B cell (primary cell): ENCODE data around the gene CXCL13. TPM values are rescaled to one million over a fixed set of nuclear protein-coding genes. Genes with fewer than 3 reads are reported as not detected.

Experiments
- ATAC-seq: fragments of 200-7000 bp; cut with Tn5 transposase; one replicate; pipeline ENCODE4 v1.10.0; 2021; ENCODE audit warnings: low read depth, mild to moderate bottlenecking, moderate number of reproducible peaks, moderate library complexity
- CTCF ChIA-PET: fragments of 350-600 bp; sonication (Branson Sonifier 250); formaldehyde crosslinking; loops from one replicate; lab custom pipeline; 2021; ENCODE audit warnings: antibody characterized with exemption, inconsistent platforms; lab: Charles Lee
- POLR2A ChIA-PET: fragments of 350-600 bp; sonication (Branson Sonifier 250); formaldehyde crosslinking; loops from one replicate; lab custom pipeline; 2021; ENCODE audit warnings: antibody characterized with exemption; lab: Charles Lee
- DNase-seq: peaks from one replicate; pipeline ENCODE4 v3.0.0; 2013
- H2AFZ ChIP-seq: 2 replicates; pipeline ENCODE4 v1.6.1; 2012; ENCODE audit warnings: mild to moderate bottlenecking, low read depth, low read length; ENCODE audit not compliant: insufficient read depth, poor library complexity, severe bottlenecking
- H3K27ac ChIP-seq, 2 donors: 1 replicate in 1 of 2; 2 replicates in 1 of 2; pipeline ENCODE4 v1.5.1; 2012 to 2013; ENCODE audit warnings: low read length in 2 of 2, mild to moderate bottlenecking in 2 of 2, moderate library complexity in 1 of 2
- H3K27me3 ChIP-seq, 4 experiments: fragments of 200-600 bp in 1 of 4; sonication (generic) in 1 of 4; replicated peaks in 1 of 4; 1 replicate in 2 of 4; 2 replicates in 2 of 4; pipeline versions ENCODE4 v1.6.1 to v1.7.0; 2013 to 2016; ENCODE audit warnings: low read length in 3 of 4, mild to moderate bottlenecking in 2 of 4, mixed read lengths in 1 of 4, moderate library complexity in 1 of 4; ENCODE audit not compliant: insufficient read depth in 4 of 4, control insufficient read depth in 3 of 4; ENCODE audit errors: control extremely low read depth in 1 of 4
- H3K36me3 ChIP-seq, 2 experiments: replicated peaks in 1 of 2; 1 replicate in 1 of 2; 2 replicates in 1 of 2; pipeline versions ENCODE4 v1.6.1 to v1.7.1; 2013; ENCODE audit warnings: low read length in 1 of 2; ENCODE audit not compliant: insufficient read depth in 2 of 2, control insufficient read depth in 1 of 2; ENCODE audit errors: control extremely low read depth in 1 of 2, extremely low read depth in 1 of 2
- H3K4me1 ChIP-seq, 2 donors: fragments of 200-600 bp in 1 of 2; sonication (generic) in 1 of 2; 1 replicate in 1 of 2; 2 replicates in 1 of 2; pipeline versions ENCODE4 v1.5.1 to v1.6.1; 2013 to 2017; ENCODE audit warnings: low read length in 2 of 2; ENCODE audit not compliant: control insufficient read depth in 2 of 2, insufficient read depth in 2 of 2
- H3K4me2 ChIP-seq: replicated peaks from 2 replicates; pipeline ENCODE3; 2012; ENCODE audit warnings: mild to moderate bottlenecking, low read depth, low read length; ENCODE audit not compliant: poor library complexity, severe bottlenecking
- H3K4me3 ChIP-seq, 5 experiments: fragments of 200-600 bp in 1 of 5; sonication (generic) in 1 of 5; 1 replicate in 3 of 5; 2 replicates in 2 of 5; pipeline versions ENCODE4 v1.5.1 to v1.7.0; 2011 to 2016; ENCODE audit warnings: low read length in 4 of 5, mild to moderate bottlenecking in 4 of 5, low read depth in 2 of 5, control low read depth in 1 of 5, moderate library complexity in 1 of 5; ENCODE audit not compliant: insufficient read depth in 1 of 5; ENCODE audit errors: control extremely low read depth in 1 of 5, extremely low read depth in 1 of 5
- H3K79me2 ChIP-seq: fragments of 200-600 bp; sonication (generic); one replicate; pipeline ENCODE4 v1.6.0; 2016; ENCODE audit warnings: low read length; ENCODE audit not compliant: control insufficient read depth, insufficient read depth
- H3K9ac ChIP-seq: fragments of 200-600 bp; sonication (generic); 2 replicates; pipeline ENCODE4 v1.6.1; 2017; ENCODE audit warnings: mild to moderate bottlenecking, low read length, moderate library complexity
- H3K9me3 ChIP-seq, 3 donors: one replicate each; pipeline versions ENCODE4 v1.6.1 to v1.7.1; 2013; ENCODE audit warnings: low read length in 2 of 3; ENCODE audit not compliant: control insufficient read depth in 2 of 3, insufficient read depth in 1 of 3; ENCODE audit errors: control extremely low read depth in 1 of 3
- H4K20me1 ChIP-seq: 2 replicates; pipeline ENCODE4 v1.6.0; 2012; ENCODE audit warnings: mild to moderate bottlenecking, low read length; ENCODE audit not compliant: insufficient read depth, control insufficient read depth, poor library complexity, severe bottlenecking
- H3K27ac Mint-ChIP-seq: one replicate; pipeline ENCODE4 v1.8.0; 2021; ENCODE audit warnings: mixed read lengths
- H3K27me3 Mint-ChIP-seq: one replicate; pipeline ENCODE4 v1.8.0; 2021; ENCODE audit warnings: mixed read lengths
- H3K4me1 Mint-ChIP-seq: one replicate; pipeline ENCODE4 v1.8.0; 2021; ENCODE audit warnings: mixed read lengths
- H3K4me3 Mint-ChIP-seq: one replicate; pipeline ENCODE4 v1.8.0; 2021; ENCODE audit warnings: mixed read lengths
- H3K9me3 Mint-ChIP-seq: one replicate; pipeline ENCODE4 v1.8.0; 2022; ENCODE audit warnings: mixed read lengths; ENCODE audit not compliant: insufficient read depth
- CTCF ChIP-seq: fragments of 200-600 bp; IDR thresholded peaks from one replicate; pipeline ENCODE4 v1.8.0; 2022; ENCODE audit warnings: antibody characterized with exemption, mild to moderate bottlenecking
- EZH2 ChIP-seq: IDR thresholded peaks from 2 replicates; pipeline ENCODE4 v1.6.1; 2012; ENCODE audit warnings: borderline replicate concordance, low read depth, mild to moderate bottlenecking, moderate library complexity, low read length; ENCODE audit not compliant: insufficient read depth, poor library complexity, severe bottlenecking
- WGBS: methylation state at CpG from one replicate; pipeline ENCODE4 v1.1.5; 2013; ENCODE audit warnings: missing lambda C conversion rate; ENCODE audit not compliant: insufficient coverage; 5-methylcytosine and 5-hydroxymethylcytosine counted together
- intact Hi-C: fragments of 100-400 bp; cut with micrococcal nuclease; formaldehyde crosslinking; loops from one replicate; pipeline ENCODE4 v1.10.0; 2022
- polyA plus RNA-seq: library from polyadenylated mRNA; depleted of rRNA; stranded (reverse); fragments of >200 nt; gene quantifications from 2 replicates; pipeline ENCODE4 v1.2.3, GENCODE V29; 2012
- total RNA-seq, 2 donors: library from RNA; stranded (reverse); fragments of 120-200 nt in 1 of 2; gene quantifications; 1 replicate in 1 of 2; 2 replicates in 1 of 2; pipeline versions ENCODE4 v1.2.3 to v1.2.4, GENCODE V29; 2013 to 2022

CXCL13 gene
- total and polyA plus RNA-seq, 2 donors (not counting 1 experiment from before 2014, with no cell fraction given): not detected

- Mint-ChIP-seq H3K4me1 (no peaks in the 10 kb centered on the region), H3K9me3 (no peaks in the 10 kb centered on the region), H3K4me3 (no peak overlapping the region), H3K27me3 (peaks cover 7% of the 10 kb centered on the region), H3K27ac (no peak overlapping the region)
- Histone ChIP-seq H3K36me3 (no peaks in the 10 kb centered on the region), H3K4me2 (no peak overlapping the region), H3K27ac (no peak overlapping the region), H4K20me1 (no peaks in the 10 kb centered on the region), H2AFZ (no peak overlapping the region), H3K27me3 (peaks cover 0 to 6% (median 0%) of the 10 kb centered on the region in 4 experiments), H3K9me3 (peaks cover 0 to 1% (median 0%) of the 10 kb centered on the region in 3 donors), H3K79me2 (no peaks in the 10 kb centered on the region), H3K4me1 (no peaks in the 10 kb centered on the region), H3K4me3 (no peak overlapping the region), H3K9ac (no peak overlapping the region)
- no peak for DNase-seq
- intact Hi-C loops: no loop called here
- CTCF ChIA-PET: interaction anchor here (0.5 to 2.5 kb wide), 2 partner anchors 21 to 396 kb away, joined by 3 to 9 read pairs; no protein-coding TSS in a partner anchor
- no peak for TF ChIP-seq CTCF
- no peak for TF ChIP-seq EZH2
- ATAC-seq: no peak
- 28% methylated on average over 2 of the region's 2 CpGs for WGBS
- POLR2A ChIA-PET: no interaction called here
Measured at GRCh38 chr4:77579406-77580076, 26.1 kb upstream of the CXCL13 start.

- Histone ChIP-seq H3K27me3 (peaks cover 0 to 6% (median 0%) of the 10 kb centered on the region in 4 experiments), H3K9ac (no peak overlapping the region), H3K4me2 (no peak overlapping the region), H3K4me1 (peaks cover 6% of the 10 kb centered on the region in 2 donors), H2AFZ (no peak overlapping the region), H3K36me3 (no peaks in the 10 kb centered on the region), H3K79me2 (no peaks in the 10 kb centered on the region), H3K4me3 (no peak overlapping the region), H3K27ac (no peak overlapping the region), H4K20me1 (no peaks in the 10 kb centered on the region), H3K9me3 (no peaks in the 10 kb centered on the region)
- ChIA-PET POLR2A (no interaction called here), CTCF (no interaction called here)
- Mint-ChIP-seq H3K4me3 (no peak overlapping the region), H3K27me3 (peaks cover 7% of the 10 kb centered on the region), H3K27ac (no peak overlapping the region), H3K4me1 (peaks cover 9% of the 10 kb centered on the region), H3K9me3 (no peaks in the 10 kb centered on the region)
- intact Hi-C loops: no loop called here
- ATAC-seq (no peak), DNase-seq (no peak)
- no peak for TF ChIP-seq CTCF
- no peak for TF ChIP-seq EZH2
- WGBS: 75% methylated on average over 2 of the region's 4 CpGs
Measured at GRCh38 chr4:77581724-77582123, 23.9 kb upstream of the CXCL13 start.
